ENCODE data around the gene ITPKC.

Gene ITPKC

DNA sequence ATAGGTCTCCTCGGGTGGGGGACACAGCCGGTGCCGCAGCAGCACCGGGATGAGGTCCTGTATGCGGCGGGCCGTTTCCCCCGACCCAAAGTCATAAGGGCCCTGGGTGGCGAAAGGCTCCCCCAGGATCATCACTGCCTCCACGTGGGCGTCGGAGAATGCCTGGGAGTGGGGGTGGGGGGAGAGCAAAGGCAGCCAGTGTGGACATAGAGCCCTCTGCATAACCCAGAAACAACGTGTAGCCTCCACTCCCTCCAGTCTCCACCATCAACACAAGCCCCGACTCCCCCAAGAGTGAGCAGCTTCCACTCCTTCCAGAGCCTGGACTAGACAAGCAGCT lies 24.7 kb upstream of the ITPKC start:
- Histone ChIP-seq H3K9me3 (ENCODE audit: insufficient read depth, low read length, severe bottlenecking) (no peaks in the 10 kb centered on the region), H4K20me1 (ENCODE audit: insufficient read depth, low read length) (no peaks in the 10 kb centered on the region), H3K27ac (ENCODE audit: low read length) (no peak overlapping the region), H3K36me3 (ENCODE audit: insufficient read depth, low read length) (0 out of 2 replicates have a peak, but pooled peaks cover 7% of the 10 kb centered on the region), H3K9ac (ENCODE audit: low read depth, low read length) (no peak overlapping the region), H3K4me3 (ENCODE audit: low read depth in 1 of 2, low read length in 2 of 2) (no peak overlapping the region), H3K4me2 (ENCODE audit: insufficient read depth, low read length) (no peak overlapping the region), H3K79me2 (ENCODE audit: insufficient read depth, low read length) (no peaks in the 10 kb centered on the region), H3K27me3 (ENCODE audit: insufficient read depth, low read length, poor library complexity) (no peaks in the 10 kb centered on the region), H2AFZ (ENCODE audit: low read depth, low read length) (no peak overlapping the region), H3K4me1 (ENCODE audit: insufficient read depth, low read length) (peaks cover 26% of the 10 kb centered on the region)
- TF ChIP-seq CTCF (IDR thresholded peaks at IDR 0.05; ENCODE audit: borderline replicate concordance, extremely low read depth, low read length, poor library complexity, severe bottlenecking) (no peak), EZH2 (IDR thresholded peaks at IDR 0.05; ENCODE audit: borderline replicate concordance, low read depth, low read length, severe bottlenecking) (no peak)
- ATAC-seq (ENCODE audit: insufficient read depth, low read depth) (no peak), DNase-seq (no peak)

GRCh38 chr19:40693150-40693788 lies 23.6 kb upstream of the ITPKC start:
- Histone ChIP-seq H4K20me1 (ENCODE audit: insufficient read depth, low read length) (no peaks in the 10 kb centered on the region), H3K4me2 (ENCODE audit: insufficient read depth, low read length) (no peak overlapping the region), H3K9ac (ENCODE audit: low read depth, low read length) (no peak overlapping the region), H3K4me1 (ENCODE audit: insufficient read depth, low read length) (peaks cover 26% of the 10 kb centered on the region), H3K27ac (ENCODE audit: low read length) (no peak overlapping the region), H3K36me3 (ENCODE audit: insufficient read depth, low read length) (0 out of 2 replicates have a peak, but pooled peaks cover 7% of the 10 kb centered on the region), H3K27me3 (ENCODE audit: insufficient read depth, low read length, poor library complexity) (no peaks in the 10 kb centered on the region), H2AFZ (ENCODE audit: low read depth, low read length) (no peak overlapping the region), H3K9me3 (ENCODE audit: insufficient read depth, low read length, severe bottlenecking) (no peaks in the 10 kb centered on the region), H3K4me3 (ENCODE audit: low read depth in 1 of 2, low read length in 2 of 2) (no peak overlapping the region), H3K79me2 (ENCODE audit: insufficient read depth, low read length) (no peaks in the 10 kb centered on the region)
- DNase-seq: no peak
- no peak for ATAC-seq (ENCODE audit: insufficient read depth, low read depth)
- no peak for TF ChIP-seq EZH2 (IDR thresholded peaks at IDR 0.05; ENCODE audit: borderline replicate concordance, low read depth, low read length, severe bottlenecking)
- no peak for TF ChIP-seq CTCF (IDR thresholded peaks at IDR 0.05; ENCODE audit: borderline replicate concordance, extremely low read depth, low read length, poor library complexity, severe bottlenecking)

GRCh38 chr19:40693896-40694295 lies 23.0 kb upstream of the ITPKC start:
- no peaks in the 10 kb centered on the region for H3K9me3 ChIP-seq (ENCODE audit: insufficient read depth, low read length, severe bottlenecking)
- H3K27me3 ChIP-seq (ENCODE audit: insufficient read depth, low read length, poor library complexity): no peaks in the 10 kb centered on the region
- no peak overlapping the region for H3K27ac ChIP-seq (ENCODE audit: low read length)
- no peak overlapping the region for H3K9ac ChIP-seq (ENCODE audit: low read depth, low read length)
- no peaks in the 10 kb centered on the region for H4K20me1 ChIP-seq (ENCODE audit: insufficient read depth, low read length)
- DNase-seq (no peak), ATAC-seq (ENCODE audit: insufficient read depth, low read depth) (no peak)
- no peaks in the 10 kb centered on the region for H3K79me2 ChIP-seq (ENCODE audit: insufficient read depth, low read length)
- TF ChIP-seq CTCF (IDR thresholded peaks at IDR 0.05; ENCODE audit: borderline replicate concordance, extremely low read depth, low read length, poor library complexity, severe bottlenecking): no peak
- no peak for TF ChIP-seq EZH2 (IDR thresholded peaks at IDR 0.05; ENCODE audit: borderline replicate concordance, low read depth, low read length, severe bottlenecking)
- H3K4me2 ChIP-seq (ENCODE audit: insufficient read depth, low read length): no peak overlapping the region
- peaks cover 24% of the 10 kb centered on the region for H3K4me1 ChIP-seq (ENCODE audit: insufficient read depth, low read length)
- no peak overlapping the region for H2AFZ ChIP-seq (ENCODE audit: low read depth, low read length)
- 0 out of 2 replicates have a peak, but pooled peaks cover 7% of the 10 kb centered on the region for H3K36me3 ChIP-seq (ENCODE audit: insufficient read depth, low read length)
- H3K4me3 ChIP-seq (ENCODE audit: low read depth in 1 of 2, low read length in 2 of 2): no peak overlapping the region
